GM19351 (cell line): ENCODE measurements around the gene TBX15.

Source experiments
- ATAC-seq: cut with Tn5 transposase; IDR thresholded peaks from one replicate; pipeline ENCODE4 v1.9.1; 2021; ENCODE audit warnings: mild to moderate bottlenecking, moderate library complexity; ENCODE audit not compliant: unreplicated experiment

Gene TBX15

DNA sequence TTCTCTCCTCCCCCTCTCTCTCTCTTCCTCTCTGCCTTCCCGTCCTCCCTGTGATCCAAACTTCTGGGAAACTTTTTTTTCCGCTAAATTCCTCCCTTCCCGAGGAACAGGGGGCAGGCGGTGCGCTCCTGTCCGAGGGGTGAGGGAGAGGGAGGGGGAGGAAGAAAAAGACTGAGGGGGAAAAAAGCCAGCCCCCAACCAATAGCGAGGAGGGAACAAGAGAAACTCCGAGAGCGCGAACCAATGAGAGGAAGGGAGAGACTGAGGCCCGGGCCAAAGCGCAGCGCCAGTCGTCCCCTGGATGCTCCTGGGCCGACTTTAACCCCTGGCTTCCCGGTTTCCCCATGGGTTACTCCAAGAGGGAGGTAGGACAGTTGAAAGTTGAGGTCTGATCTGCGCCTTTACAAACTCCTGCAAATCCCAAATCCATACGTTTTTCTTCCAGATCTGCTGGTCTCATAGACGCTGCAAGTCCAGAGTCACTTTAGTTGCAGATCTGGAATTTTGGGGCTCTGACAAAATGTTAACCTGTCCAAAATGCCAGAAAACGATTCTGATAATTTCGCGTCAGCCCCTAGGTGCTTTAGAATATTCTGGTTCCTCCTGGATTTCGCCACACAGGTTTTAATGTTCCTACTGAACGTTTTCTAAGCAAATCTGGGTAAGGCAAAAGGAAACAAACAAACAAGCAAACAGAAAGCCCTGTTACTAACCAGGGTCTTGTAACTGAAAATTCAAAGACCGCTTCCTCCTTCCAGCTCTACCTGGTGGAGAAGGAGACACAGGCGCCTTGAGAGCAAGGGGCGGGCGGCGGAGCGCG, at the start of gene TBX15:
TSS of gene TBX15 (minus strand) at position 158 of the 820 bp plus-strand sequence. CDS start 548 bp downstream, outside the sequence.
- no peak for ATAC-seq

DNA sequence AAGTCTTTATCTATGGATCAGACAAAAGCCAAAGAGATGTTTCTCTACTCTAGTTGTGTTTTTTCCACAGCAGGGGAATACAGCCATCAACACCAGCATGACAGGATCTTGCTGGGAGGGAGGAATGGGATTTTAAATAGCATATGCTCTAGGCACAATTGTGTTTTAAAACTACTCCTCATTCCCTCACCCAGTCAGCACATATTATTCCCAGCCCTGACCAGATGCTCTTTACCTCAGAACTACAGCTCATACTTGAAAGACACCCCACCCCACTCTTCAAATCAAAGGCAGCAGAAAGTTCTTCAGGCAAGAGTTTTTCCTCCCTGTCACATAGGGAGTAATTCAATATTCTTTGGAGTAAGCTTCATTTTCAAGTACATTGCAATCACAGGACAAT, 46.2 kb upstream of the TBX15 start:
- no peak for ATAC-seq

DNA sequence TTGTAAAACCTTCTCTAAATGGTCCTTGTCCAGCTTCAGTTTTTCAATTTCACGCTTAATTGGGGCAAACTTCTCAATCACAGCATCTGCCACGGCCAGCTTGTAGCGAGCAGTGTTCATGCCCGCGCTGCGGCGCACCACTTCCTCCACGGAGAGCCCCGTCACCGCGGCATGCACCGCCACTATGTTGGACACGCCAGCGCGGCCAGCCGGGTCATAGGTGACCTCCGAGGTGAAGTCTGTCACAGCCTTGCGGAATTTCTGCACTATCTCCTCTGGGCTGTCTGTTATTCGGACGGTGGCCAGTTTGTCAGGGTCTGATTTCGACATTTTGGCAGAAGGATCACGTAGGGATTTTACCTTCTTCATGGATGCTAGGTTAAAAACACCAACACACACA, 44.8 kb upstream of the TBX15 start:
- no peak for ATAC-seq

DNA sequence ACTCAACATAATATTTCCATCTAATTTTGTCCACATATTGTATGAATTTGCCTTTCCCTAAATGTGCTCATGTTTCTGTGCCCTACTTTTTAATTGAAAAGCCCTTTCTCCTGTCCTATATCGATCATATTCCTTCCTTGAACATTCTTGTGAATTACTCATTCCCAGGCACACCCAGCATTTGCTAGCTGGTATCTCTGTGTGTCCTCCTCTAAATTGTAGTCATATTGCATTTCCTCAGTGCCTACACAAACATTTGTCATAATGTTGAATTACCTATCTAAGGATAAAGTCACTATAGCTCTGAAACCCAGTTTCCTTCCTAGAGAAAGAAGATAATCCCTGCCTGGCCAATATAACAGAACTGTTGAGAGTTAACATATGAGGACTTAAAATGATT, 39.6 kb upstream of the TBX15 start:
- ATAC-seq: no peak

DNA sequence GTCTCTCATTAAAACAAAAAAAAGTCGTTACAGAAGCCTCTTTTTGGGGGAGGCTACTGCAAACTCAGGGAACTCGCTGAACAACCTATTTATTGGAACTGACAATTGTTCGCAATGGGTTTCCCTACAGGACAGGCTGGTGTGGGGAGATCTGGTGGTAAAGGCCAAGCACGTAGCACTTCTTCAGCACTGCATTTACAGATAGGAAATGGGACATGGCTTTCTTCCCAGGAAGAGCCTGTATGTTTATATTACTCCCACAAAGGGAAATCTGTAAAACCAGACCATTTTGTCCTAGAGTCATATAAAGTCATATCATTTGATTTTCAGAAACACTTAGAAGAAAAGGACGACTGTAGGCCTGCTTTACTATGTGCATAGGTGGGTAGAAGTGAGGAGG, 38.8 kb upstream of the TBX15 start:
- ATAC-seq: no peak

DNA sequence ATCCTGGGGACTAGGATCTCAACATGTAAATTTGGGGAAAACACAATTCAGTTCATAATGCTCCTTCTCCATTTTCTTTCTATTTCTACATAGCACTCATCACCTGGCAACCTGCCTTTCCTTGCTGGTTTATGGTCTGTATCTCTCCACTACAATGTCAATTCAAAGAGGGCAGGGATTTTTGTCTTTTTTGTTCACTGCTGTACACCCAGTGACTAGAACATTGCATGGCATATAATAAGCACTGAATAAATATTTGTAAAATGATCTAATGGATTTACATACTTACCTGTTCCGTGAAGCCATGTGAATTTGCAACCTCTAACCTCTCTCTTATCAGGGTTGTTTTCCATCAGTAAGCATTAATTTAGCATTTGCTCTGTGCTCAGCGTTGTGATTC, 27.4 kb upstream of the TBX15 start:
- no peak for ATAC-seq

DNA sequence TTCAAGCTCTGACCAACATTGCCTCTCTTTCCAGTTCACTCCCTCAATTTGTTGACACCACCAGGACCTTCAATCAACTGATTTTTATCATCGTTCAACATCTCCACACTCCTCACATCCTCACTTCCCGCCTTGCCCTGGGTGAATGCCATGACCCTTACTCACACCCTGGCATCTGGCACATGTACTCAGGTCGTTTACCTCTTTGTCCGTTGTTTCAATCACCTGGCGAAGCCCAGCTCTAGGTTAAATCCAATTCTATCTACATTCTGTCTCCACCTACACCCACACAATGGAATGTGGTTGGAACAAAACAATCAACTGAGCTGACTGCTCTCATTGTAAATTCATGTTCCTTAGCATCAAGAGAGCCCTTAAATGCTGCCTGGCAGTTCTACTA, 24.2 kb upstream of the TBX15 start:
- ATAC-seq: no peak

DNA sequence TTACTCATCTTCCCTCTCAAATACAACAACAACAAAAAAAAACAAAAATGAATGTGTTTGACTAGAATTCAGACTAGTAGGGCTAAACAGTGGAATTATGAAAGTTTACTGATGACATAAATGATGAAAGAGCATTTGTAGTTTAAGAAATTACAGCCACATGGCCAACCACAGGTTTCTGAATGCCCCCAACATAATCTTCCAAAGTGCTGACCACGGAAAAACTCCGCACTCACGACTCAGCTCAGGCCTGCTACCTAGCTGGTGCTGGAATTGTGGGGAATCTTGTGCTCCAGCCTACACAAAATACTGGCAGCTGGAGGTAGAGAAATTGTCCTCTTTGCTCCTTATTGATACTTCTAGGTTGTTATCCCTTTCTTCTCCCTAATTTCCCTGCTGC, 23.6 kb upstream of the TBX15 start:
- no peak for ATAC-seq

DNA sequence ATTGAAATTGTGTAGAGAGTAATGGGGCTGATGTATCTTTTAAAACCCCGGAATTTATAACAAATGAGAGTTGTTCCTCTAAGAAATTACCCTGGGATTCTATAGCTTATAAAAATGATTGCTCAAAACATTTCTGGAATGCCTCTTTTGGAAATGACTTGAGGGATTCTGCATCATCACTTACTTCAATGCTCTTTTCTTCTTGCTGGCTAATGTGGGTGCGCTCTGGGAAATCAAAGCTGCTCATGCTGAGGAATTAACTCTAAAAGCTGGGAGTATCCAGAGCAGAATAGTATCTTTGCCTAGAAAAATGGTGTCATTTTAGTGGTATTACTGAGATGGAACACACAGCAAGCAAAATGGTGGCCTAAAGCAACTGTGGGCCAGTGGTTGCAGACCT, 23.0 kb upstream of the TBX15 start:
- no peak for ATAC-seq

DNA sequence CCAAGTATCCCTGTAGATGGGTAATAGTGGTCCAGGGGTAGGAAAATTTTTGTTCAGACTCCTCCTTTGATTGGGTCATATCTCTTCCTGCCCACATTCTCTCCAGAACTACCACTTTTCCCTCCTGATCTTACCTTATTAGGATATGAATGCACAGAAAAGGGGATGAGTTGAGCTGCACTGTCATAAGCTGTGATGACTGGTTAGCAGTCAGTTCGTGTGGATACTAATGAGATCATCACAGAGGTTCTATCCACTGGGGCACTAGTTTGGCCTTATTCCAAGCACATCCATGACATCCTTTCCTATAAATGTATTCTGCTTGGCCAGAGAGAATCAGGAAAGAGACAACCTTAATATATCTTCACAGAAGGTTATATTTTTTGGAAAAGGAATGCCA, 22.1 kb upstream of the TBX15 start:
- no peak for ATAC-seq

DNA sequence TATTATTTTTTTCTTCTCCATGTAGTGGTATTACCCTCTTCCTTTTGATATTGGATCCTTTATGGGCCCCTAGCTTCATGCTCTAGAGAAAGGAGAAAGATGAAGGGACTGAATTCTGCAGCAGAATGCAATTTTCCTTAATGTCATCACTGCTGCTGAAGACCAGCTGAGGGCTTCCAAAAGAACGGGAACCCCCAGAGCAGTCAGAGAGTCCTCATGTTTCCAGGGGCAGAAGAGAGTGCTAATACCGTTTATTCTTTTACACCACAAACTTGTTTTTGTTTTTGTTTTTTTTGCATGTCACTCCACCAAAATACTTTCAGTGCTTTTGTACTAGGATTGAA, 21.1 kb upstream of the TBX15 start:
- no peak for ATAC-seq

DNA sequence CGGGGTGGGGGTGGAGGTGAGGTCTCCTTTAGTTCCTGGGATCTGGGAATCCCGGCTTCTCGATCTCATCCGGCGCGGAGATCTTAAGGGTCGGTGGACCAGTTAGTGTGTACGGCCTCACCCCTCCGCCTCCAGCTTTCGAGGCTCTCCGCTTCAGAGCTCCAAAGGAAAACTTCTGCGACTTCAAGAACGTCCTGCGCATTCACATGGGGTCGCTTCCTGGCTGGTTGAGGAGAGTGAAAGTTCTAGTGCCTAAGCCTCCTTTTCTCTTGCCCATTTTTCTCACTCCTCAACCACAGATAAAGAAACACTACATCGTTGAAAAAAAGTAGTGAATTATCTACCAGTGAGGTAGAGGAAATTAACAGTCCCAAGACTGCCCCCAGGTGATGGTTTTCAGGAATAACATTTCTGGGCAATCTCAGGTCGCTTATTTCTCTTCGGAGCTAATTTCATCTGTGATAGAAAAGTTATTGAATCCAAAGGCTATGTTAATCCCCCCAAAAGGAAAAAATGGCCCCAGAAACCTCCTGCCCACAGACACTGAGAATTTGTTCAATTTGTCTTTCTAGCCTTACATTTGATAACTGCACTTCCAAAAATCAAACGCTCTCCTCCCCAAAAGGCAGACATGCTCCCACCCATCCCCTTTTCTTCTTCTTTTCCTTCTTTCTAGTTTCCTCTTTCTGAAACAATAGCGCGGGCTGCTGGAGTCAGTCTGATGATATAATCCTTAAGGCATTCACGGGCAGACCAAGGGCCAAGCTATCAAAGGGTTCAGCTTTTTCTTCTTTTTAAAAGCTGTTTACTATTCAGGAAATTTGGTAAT, 20.6 kb upstream of the TBX15 start:
- ATAC-seq: peak; percentile 74

DNA sequence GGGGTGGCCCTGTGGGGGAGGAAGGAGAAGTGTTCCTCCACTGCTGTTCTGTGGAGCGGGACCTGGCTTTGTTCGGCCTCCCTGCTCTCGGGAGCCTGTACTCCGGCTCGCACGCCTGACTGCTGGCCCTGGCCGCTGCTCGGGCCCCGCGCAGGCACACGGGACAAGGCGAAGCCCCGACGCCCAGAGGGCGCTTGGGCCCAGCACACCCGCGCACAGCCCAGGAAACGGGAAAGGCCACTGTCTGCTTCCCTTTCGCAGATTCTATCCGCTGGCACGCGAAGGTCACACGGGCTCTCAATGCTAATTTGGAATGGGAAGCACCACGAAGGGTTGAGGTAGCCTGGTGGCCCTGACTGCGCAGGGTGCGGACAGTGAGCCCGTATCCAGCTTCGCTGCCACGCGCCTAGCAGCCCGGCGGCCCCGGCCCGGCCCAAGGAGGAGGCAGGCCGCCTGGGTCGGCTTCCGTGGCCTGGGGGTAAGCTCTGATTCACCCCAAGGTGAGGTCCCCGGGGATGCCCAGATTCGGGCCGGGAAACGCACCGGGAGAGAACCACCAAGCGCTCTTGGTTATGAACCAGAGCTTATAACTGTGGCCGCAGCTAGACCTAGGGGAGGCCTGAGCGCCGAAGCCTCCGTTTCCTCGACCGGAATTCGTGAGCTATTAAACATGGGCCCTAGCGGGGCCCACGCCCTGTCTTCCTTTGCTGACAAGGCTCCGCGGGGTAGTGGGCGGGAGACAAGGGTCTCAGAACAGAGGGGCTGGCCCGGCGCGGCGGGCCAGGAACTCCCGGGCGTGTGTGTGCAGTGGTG, 19.7 kb upstream of the TBX15 start:
- ATAC-seq: no peak

DNA sequence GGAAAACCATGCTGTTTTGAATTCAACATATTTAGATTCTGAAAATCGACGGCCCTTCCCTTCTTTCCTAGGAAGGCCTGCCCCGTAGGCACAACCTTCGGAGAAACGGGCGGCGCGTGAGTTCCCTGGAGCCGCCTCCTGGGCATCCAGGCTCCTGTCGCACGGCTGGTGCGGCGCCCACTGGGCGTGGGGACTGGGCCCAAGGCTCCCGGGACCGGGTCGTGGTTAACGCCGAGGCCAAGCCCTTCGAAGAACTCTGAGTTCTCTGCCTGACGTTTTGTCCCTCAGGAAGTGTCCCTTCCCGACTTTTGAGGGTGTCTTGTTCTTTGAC, 19.2 kb upstream of the TBX15 start:
- ATAC-seq: no peak

DNA sequence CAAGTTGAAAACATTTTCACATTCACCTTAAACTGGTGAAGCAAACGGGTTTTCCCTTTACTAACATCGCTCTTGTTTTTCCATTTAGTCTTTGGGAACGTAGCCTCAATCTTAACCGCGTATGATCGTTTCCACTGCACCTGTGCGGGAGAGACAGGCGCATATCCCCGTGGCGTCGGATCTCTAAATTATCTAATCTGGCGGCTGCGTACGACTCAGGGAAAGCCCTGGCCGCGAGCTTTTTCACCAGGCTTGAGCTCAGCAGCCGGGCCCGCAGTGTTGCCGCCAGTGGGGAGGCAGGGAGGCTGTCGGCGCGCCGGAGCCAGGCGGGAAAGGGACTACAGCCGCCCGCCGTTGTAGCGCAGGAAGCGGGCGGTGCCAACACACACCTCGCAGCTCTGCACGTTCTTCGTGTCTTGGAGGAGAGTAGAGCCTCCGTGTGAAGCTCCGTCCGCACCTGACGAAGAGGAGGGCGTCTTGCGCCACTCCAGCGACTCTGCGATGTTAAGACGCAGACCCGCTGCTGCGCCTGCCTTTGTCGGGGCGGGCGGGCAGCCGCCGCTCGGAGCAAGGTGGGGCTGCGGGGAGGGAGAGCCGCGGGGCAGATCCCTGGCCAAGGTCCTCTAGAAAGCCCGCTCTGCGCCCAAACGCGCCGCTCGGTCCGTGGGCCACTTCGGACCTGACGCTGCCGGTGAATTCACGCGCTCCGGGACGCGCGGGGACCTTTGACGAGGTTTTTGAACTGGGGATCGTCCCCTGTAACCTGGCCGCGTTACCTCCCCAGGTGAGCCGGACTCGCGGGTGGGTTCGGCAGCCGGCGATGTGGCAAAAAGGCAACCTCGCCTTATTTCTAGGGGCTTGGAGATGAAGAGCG, 18.5 kb upstream of the TBX15 start:
- ATAC-seq: no peak

DNA sequence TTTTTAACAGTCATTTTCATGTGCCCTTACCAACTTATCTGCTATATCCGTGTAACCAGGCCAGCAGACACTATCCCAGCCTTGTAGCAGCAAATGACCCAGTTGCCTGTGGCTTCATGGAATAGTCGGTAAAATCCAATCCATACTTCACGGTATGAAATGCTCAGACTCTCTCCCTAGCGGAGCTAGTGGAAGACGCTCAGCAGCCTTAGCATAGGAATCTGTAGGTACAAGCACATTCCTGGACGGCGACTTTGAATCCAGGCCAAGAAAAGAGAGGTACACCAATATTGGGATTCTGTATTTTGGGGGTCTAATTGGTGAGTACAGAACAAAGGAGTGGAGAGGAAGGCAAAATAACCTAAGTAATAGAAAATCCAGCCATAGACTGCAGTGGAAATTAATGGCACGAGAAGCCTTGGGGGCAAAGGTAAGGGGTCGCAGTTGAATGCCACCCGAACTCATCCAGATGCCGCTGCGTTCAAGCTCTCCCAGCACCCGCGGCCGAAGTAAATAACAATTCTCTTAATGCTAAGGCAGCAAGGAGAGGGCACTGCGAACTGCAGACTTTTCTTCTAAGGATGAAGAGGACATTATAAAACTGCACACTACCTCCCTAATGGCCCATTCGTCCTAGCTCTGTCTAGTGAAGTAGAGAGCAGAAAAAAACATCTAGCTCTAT, 17.7 kb upstream of the TBX15 start:
- no peak for ATAC-seq

DNA sequence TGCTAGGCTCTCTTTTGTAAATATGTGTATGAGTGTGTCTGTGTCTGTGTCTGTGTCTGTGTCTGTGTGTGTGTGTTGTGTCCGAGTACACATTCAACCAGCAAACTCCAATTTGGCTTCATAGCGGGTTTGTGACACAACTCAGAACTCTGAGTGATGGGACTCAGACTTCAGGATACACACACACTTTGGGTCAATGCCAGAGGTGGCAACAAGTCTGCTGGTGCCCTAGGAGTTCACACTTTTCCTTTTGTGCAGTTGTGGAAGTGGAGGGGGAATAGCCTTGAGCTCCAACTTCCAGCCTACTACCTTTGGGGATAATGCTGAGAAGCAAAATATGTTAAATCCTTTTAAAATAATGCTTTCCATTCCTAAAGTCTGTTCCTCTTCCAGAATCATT, 16.6 kb upstream of the TBX15 start:
- no peak for ATAC-seq

DNA sequence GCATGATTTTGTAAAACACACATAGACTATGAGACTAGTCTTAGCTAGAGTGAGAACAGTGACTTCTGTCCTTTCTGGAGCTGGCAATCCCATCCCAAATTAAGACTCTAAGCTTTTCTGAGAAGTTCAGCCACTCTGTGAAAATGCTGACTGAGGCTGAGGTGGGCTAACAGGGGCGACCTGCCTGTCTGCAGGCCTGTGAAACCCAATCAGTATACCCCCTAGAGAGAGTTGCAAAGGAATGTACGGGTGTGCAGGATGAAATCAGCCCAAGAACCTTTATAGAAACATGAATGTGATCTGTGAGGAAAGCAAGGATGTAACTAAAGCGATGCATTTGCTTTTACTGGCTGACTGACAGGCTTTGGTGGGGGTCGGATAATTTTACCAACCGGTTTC, 16.0 kb upstream of the TBX15 start:
- no peak for ATAC-seq

DNA sequence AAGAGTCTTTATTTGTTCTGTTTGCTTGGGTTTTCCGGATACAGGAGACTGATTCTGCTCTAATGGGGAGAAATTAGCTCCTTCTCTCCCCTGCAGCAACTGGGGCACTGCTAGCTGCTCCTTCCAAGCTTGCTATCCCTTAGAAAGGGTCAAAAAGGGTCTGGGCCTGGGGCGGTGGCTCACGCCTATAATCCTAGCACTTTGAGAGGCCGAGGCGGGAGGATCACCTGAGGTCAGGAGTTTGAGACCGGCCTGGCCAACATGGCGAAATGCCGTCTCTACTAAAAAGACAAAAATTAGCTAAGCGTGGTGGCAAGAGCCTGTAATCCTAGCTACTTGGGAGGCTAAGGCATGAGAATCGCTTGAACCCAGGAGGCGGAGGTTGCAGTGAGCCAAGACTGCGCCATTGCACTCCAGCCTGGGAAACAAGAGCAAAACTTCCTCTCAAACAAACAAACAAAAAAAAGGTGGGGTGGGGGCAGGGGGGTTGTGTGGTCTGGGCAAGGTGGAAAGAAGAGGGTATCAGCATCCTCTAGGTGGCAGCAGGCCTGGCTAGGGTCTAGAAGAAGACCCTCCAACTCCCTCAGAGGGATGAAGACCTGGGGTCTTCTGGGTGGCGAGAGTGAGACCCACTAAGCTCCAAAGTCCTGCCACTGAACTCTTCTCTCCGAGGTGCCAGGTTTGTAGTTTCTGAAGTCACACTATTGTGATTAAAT, 15.4 kb upstream of the TBX15 start:
- ATAC-seq: no peak
